Activated naive CD4-positive, alpha-beta T cell treated with anti-CD3 and anti-CD28 coated beads, Interleukin-2, amount 50 U/mL, for 24 hours (primary cell): ENCODE measurements around the gene SYNE3.

Experiments
- H3K27ac Mint-ChIP-seq: one replicate; pipeline ENCODE4 v1.8.0; 2021; ENCODE audit warnings: mild to moderate bottlenecking, mixed read lengths
- H3K27me3 Mint-ChIP-seq: one replicate; pipeline ENCODE4 v1.8.0; 2021; ENCODE audit warnings: mixed read lengths
- H3K36me3 Mint-ChIP-seq: one replicate; pipeline ENCODE4 v1.8.0; 2021; ENCODE audit warnings: mixed read lengths
- H3K4me1 Mint-ChIP-seq: one replicate; pipeline ENCODE4 v1.8.0; 2021; ENCODE audit warnings: mixed read lengths
- H3K4me3 Mint-ChIP-seq: one replicate; pipeline ENCODE4 v1.8.0; 2021; ENCODE audit warnings: mild to moderate bottlenecking, mixed read lengths
- H3K9me3 Mint-ChIP-seq: one replicate; pipeline ENCODE4 v1.8.0; 2021; ENCODE audit warnings: mixed read lengths

Gene SYNE3, protein sequence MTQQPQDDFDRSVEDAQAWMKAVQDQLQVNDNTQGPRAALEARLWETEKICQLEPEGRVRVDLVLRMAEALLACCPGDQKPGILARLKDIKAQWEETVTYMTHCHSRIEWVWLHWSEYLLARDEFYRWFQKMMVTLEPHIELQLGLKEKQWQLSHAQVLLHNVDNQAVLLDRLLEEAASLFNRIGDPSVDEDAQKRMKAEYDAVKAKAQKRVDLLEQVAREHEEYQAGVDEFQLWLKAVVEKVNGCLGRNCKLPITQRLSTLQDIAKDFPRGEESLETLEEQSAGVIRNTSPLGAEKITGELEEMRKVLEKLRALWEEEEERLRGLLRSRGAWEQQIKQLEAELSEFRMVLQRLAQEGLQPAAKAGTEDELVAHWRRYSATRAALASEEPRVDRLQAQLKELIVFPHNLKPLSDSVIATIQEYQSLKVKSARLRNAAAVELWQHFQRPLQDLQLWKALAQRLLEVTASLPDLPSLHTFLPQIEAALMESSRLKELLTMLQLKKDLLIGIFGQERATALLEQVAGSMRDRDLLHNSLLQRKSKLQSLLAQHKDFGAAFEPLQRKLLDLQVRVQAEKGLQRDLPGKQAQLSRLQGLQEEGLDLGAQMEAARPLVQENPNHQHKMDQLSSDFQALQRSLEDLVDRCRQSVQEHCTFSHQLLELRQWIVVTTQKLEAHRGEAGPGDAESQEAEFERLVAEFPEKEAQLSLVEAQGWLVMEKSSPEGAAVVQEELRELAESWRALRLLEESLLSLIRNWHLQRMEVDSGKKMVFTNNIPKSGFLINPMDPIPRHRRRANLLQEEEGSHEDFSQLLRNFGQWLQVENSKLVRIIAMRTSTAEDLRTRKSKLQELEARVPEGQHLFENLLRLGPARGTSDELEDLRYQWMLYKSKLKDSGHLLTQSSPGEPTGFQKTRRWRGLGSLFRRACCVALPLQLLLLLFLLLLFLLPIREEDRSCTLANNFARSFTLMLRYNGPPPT

DNA sequence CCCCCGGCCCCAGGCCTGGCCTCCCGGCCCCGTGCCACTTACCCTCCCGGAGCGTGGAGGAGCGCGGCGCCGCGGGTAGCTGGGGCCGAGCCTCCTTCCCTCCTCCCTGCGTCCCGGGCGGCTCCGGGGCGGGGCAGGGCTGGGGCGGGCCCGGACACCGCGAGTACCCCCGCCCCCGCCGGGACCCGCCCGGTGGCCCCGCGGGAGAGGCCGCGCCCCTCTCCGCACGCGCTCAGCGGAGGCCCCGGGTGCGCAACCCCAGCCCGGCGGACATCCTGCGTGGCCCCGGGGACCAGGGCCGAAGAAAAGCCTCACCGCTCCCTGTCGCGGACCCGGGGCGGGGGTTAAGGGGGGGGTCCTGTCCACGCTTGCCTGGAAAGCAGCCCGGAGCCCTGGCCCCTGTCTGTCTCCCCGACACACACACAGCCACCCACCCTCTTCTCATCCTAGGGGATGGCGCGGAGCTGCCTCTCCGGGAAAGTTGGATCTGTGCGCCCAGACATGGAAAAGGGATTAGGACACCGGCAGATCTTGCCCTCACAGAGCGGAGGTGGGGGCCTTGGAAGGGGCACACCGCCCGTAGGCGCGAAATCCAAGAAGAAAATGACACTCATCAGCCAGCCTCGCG, at the start of gene SYNE3:
TSS of gene SYNE3 (minus strand) at position 97 of the 628 bp plus-strand sequence. CDS start 40,829 bp downstream, outside the sequence.
- Mint-ChIP-seq H3K9me3 (no peaks in the 10 kb centered on the region), H3K4me1 (peaks cover 68% of the 10 kb centered on the region), H3K27me3 (no peaks in the 10 kb centered on the region), H3K27ac (peak within 1 kb of the TSS; percentile 84), H3K36me3 (no peaks in the 10 kb centered on the region), H3K4me3 (peak within 1 kb of the TSS; percentile 86)

DNA sequence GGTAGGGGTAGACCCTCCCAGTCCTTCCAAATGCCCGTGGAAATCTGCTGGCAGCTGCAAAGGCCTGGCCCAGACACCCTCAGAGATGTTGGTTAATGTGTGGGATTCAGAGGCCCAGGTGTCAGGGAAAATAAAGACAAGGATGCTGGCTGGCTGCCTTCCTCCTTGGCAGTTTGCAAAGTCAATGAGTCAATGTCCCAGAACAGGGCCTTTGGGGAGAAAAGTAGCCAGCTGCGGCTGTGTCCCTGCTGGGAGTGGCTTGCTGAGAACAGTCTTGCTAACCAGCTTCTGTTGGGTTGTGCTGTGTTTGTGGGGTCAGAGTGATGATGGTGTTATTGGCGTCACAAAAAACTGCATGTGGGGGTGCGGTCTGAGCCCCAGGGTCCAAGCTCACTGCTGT, 47.6 kb upstream of the SYNE3 start:
- peaks cover 5% of the 10 kb centered on the region for H3K4me1 Mint-ChIP-seq
- no peaks in the 10 kb centered on the region for H3K9me3 Mint-ChIP-seq
- H3K27me3 Mint-ChIP-seq: peaks cover 6% of the 10 kb centered on the region
- H3K27ac Mint-ChIP-seq: no peak overlapping the region
- no peak overlapping the region for H3K4me3 Mint-ChIP-seq
- no peaks in the 10 kb centered on the region for H3K36me3 Mint-ChIP-seq

DNA sequence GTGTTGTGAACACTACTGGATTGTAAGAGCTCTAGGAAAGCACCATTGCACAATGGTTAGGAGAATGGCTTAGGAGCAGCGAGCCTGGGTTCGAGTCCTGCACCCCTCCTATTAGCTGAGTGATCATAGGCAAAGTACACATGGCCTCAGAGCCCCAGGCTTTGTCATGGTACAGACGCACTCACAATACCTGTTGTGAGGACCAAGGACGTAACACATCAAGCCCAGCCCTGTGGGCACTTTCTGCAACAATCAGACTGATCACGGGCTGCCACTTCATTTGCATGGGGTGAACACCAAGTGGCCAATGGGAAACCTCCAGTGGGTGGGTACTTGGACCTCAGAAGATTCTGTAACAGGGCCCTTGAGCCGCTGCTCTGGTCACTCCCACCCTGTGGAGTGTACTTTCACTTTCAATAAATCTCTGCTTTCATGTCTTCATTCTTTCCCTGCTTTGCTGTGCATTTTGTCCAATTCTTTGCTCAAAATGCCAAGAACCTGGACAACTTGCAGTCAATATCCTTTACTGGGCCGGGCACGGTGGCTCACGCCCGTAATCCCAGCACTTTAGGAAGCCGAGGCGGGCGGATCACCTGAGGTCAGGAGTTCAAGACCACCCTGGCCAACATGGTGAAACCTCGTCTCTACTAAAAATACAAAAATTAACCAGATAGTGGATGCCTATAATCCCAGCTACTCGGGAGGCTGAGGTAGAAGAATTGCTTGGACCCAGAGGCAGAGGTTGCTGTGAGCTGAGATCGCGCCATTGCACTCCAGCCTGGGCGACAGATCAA, 46.6 kb upstream of the SYNE3 start:
- H3K9me3 Mint-ChIP-seq: no peaks in the 10 kb centered on the region
- peaks cover 6% of the 10 kb centered on the region for H3K27me3 Mint-ChIP-seq
- peaks cover 5% of the 10 kb centered on the region for H3K4me1 Mint-ChIP-seq
- H3K36me3 Mint-ChIP-seq: no peaks in the 10 kb centered on the region
- no peak overlapping the region for H3K4me3 Mint-ChIP-seq
- H3K27ac Mint-ChIP-seq: no peak overlapping the region

DNA sequence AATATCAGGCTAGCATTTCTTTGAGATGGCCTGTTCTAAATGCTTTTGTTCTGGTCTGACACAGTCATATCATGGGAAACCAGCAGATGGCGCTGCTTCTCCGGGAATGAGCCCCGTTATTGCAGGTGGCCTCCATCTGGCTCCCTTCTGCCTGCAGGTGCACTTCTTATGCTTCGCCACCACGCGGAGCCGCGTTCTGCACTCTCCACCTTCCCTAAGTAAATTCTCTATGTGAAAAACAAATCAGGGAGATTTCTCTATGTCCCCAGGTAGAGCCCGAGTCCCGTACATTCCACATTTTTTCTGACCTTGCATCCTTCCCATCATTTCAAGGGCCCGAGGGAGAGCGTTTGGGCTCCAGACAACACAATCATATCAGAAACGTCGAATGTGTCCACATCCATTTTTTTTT, 44.6 kb upstream of the SYNE3 start:
- no peaks in the 10 kb centered on the region for H3K36me3 Mint-ChIP-seq
- H3K4me3 Mint-ChIP-seq: no peak overlapping the region
- no peaks in the 10 kb centered on the region for H3K9me3 Mint-ChIP-seq
- no peak overlapping the region for H3K27ac Mint-ChIP-seq
- H3K4me1 Mint-ChIP-seq: peaks cover 5% of the 10 kb centered on the region
- peaks cover 6% of the 10 kb centered on the region for H3K27me3 Mint-ChIP-seq

DNA sequence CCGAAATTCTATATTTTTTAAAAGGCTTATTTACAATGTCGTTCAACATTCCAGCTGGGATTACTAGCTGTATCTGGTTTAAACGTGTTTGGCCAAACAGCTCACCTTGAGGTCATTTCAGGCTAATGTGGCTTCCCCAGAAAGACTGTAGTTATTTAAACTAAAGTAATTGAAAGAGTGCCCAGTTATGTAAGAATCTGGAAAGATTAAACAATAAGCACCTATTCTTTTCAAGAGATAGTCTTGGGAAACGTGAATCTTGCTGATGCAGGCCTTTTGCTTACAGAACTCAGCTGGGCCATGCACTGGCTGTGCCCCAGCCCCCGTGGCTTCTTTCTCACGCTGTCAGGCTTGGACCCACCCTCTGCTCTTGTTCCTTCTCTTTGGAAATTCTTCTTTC, 42.8 kb upstream of the SYNE3 start:
- H3K27ac Mint-ChIP-seq: no peak overlapping the region
- H3K4me3 Mint-ChIP-seq: no peak overlapping the region
- no peaks in the 10 kb centered on the region for H3K9me3 Mint-ChIP-seq
- H3K36me3 Mint-ChIP-seq: no peaks in the 10 kb centered on the region
- peaks cover 6% of the 10 kb centered on the region for H3K27me3 Mint-ChIP-seq
- H3K4me1 Mint-ChIP-seq: peaks cover 5% of the 10 kb centered on the region

DNA sequence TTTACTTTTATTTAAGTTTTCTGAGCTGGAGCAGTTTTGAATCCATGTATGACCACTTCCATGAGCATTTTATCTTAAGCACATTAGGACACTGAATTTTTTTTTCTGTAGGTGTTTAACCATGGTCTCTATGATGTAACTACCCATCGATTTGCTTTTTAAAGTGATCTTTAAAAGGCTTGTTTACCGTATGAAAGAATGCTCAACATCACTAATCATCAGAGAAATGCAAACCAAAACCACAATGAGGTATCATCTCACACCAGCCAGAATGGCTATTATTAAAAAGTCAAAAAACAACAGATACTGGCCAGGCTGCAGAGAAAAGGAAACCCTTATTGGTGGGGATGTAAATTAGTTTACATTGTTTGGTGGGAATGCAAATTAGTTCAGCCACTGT, 41.4 kb upstream of the SYNE3 start:
- Mint-ChIP-seq H3K36me3 (no peaks in the 10 kb centered on the region), H3K4me1 (peaks cover 5% of the 10 kb centered on the region), H3K27me3 (peaks cover 6% of the 10 kb centered on the region), H3K9me3 (no peaks in the 10 kb centered on the region), H3K27ac (no peak overlapping the region), H3K4me3 (no peak overlapping the region)

DNA sequence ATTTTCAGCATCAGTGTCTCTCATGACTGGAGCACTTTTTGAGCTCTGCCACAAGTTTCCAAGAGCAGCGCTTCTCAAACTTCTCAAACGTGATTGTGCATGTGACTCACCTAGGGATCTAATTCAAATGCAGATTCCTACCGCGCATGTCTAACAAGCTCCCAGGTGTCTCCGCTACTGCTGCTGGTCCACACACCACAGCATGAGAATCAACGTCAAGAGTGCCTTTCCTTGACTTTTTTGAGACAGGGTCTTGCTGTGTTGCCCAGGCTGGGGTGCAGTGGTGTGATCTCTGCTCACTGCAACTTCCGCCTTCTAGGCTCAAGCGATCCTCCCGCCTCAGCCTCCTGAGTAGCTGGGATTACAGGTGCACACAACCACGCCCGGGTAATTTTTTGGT, 40.8 kb upstream of the SYNE3 start:
- Mint-ChIP-seq H3K36me3 (no peaks in the 10 kb centered on the region), H3K9me3 (no peaks in the 10 kb centered on the region), H3K4me3 (no peak overlapping the region), H3K4me1 (peaks cover 5% of the 10 kb centered on the region), H3K27ac (no peak overlapping the region), H3K27me3 (peaks cover 4% of the 10 kb centered on the region)

DNA sequence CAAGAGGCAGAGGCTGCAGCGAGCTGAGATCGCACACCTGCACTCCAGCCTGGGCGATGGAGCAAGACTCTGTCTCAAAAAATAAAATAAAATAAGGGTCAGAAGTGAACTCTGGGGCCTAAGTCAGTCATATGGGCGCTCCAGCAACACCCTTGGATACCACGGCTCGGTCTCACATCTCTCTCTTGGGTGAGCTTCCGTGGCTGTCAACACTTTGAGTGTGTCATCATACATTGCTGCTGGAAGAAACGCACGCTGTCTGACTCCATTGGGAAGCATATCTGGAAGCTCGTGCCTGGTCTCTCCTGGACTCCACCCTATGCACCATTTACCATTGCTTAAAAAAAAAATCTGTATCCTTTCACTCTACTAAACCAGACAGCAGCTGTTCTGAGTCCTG, 38.6 kb upstream of the SYNE3 start:
- Mint-ChIP-seq H3K27me3 (no peaks in the 10 kb centered on the region), H3K4me1 (no peaks in the 10 kb centered on the region), H3K36me3 (peaks cover 2% of the 10 kb centered on the region), H3K27ac (no peak overlapping the region), H3K4me3 (no peak overlapping the region), H3K9me3 (no peaks in the 10 kb centered on the region)

DNA sequence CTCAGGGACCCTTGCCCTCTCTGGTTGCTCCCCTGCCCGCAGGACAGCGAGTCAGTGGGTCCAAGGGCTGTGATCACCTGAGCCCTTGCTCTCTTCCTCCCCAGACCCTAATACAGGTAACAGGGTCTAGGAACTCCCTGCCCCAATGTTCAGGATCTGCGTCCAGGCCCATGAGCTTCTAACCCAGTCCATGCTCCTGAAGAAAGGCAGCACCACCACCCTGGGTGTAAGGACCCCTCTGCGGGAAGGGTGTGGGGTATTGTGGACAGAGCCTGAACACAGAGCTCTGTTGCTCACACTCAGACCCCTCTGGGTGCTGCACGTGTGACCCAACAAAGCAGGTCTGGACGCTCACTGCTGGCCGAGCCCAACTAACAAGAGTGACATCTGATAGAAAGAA, 36.7 kb upstream of the SYNE3 start:
- Mint-ChIP-seq H3K27ac (no peak overlapping the region), H3K4me1 (no peaks in the 10 kb centered on the region), H3K4me3 (no peak overlapping the region), H3K27me3 (no peaks in the 10 kb centered on the region), H3K36me3 (peaks cover 7% of the 10 kb centered on the region), H3K9me3 (no peaks in the 10 kb centered on the region)

DNA sequence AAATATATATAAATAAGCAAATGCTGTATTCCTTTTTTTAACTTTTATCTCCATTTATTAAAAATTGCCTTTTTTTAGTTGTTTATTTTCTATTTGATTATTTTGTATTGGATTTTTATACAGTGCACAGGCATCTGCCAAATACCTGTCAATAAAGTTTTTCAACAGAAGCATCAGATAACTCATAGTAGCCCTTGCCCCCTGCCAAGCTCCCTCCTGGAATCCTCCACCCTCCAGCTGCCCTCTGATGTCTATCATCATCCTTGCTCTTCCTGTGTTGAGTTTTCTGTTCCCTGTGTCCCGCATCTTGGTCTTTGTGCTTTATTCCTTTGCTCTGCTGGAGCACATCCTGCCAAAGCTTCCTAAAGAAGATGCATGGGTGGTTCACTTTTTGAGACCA, 35.0 kb upstream of the SYNE3 start:
- no peaks in the 10 kb centered on the region for H3K27me3 Mint-ChIP-seq
- no peaks in the 10 kb centered on the region for H3K4me1 Mint-ChIP-seq
- no peaks in the 10 kb centered on the region for H3K9me3 Mint-ChIP-seq
- no peak overlapping the region for H3K4me3 Mint-ChIP-seq
- no peak overlapping the region for H3K27ac Mint-ChIP-seq
- H3K36me3 Mint-ChIP-seq: peaks cover 7% of the 10 kb centered on the region

DNA sequence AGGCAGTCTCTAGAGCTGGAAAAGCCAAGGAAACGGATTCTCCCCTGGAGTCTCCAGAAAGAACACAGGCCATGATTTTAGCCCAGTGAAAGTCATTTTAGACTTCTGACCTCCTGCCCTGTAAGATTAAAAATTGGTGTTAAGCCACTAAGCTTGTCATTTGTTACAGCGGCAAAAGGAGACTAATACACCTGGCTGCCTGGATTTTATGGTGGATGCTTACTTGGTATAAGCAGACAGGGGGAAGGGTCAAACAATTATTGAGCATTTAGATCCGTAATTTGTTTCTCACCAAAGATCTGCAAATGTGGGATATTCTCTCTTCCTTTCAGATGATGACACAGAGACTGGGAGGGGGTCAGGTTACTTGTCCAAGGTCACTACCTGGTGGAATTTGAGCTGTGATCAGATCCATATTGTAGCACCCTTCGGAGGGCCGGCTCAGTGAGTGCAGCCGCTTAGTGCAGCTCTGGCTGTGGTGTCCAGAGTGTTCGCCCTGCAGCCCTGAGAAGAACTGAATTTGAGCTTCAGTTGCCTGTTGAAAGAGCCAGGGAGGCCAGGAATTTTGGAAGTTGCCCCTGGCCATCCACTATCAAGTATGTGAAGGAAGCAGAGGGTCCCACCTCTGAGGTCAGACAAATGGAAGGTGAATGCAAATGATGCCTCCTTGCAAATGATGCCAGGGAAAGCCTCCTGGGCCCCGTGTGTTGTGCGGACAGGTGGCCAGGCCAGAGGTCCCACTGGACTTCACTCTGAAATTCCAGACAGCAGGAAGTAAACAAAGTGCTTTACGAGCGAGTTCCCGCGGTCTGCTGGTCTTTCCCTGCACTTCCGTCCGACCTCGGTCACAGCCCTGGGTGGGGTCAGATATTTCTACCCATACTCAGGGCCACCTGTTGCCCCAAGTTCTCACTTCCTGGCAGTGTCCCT, 33.5 kb upstream of the SYNE3 start:
- Mint-ChIP-seq H3K27me3 (no peaks in the 10 kb centered on the region), H3K9me3 (no peaks in the 10 kb centered on the region), H3K36me3 (peaks cover 7% of the 10 kb centered on the region), H3K4me1 (peaks cover 9% of the 10 kb centered on the region), H3K4me3 (no peak overlapping the region), H3K27ac (no peak overlapping the region)

DNA sequence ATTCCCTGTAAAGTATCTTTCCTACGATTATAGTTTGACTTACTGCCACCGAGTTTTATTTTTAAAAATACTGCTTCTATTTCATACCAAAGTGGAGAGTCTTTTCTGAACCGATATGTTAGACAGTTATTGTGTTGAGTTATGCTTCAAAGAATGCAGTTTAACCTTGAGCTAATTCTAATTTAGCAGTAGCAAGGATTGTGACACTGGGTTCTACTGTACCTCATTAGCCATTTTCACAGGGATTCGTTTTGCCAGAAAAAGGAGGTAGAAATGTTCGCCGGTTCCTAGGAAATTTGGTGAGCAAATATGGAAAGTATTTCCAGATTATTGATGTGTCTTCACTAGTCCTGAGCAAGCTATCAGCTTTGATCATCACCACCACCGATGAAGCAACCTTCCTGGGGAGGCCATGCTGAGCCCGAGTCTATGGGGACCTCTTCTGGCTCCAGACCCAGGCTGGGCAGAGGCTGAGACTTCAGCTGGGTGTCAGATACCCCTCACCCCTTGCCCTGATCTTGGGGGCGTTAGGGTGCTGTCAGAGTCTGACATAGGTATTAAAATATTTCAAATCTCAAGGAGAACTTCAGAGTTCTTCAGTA, 32.0 kb upstream of the SYNE3 start:
- H3K4me1 Mint-ChIP-seq: peaks cover 9% of the 10 kb centered on the region
- no peak overlapping the region for H3K4me3 Mint-ChIP-seq
- H3K27me3 Mint-ChIP-seq: no peaks in the 10 kb centered on the region
- no peaks in the 10 kb centered on the region for H3K9me3 Mint-ChIP-seq
- H3K27ac Mint-ChIP-seq: no peak overlapping the region
- peaks cover 7% of the 10 kb centered on the region for H3K36me3 Mint-ChIP-seq

DNA sequence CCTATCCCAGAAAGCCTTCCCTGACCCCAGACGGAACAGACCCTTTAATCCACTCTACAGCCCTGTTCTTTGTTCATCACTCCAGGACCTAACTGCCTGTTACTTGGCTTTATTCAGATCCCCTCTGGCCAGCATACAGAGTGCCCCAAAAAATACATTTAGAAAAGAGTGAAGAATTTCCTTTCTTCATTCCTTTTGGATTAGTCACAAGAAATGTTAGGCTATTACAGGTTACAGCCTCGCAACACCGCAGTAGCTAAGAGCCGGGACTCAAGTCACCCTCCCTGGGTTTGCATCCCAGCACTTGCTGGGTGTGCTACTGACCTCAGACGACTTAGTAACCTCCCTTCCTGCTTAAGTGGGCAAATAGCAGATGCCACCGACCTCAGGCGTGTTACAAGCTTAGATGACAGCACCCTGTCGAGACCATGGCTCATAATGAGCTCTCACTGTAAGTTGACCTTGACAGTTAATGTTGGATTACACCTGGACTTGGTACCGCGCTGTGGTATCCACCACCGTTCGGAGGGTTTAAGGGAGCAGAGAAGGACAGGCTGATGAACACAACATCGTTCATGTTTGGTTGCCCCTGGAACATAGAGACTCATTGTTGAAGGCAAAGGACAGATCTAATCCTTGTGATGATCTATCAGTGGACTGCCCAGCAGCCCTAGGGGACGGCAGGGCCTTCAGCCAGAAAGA, 31.3 kb upstream of the SYNE3 start:
- H3K4me3 Mint-ChIP-seq: no peak overlapping the region
- no peaks in the 10 kb centered on the region for H3K9me3 Mint-ChIP-seq
- H3K36me3 Mint-ChIP-seq: peaks cover 7% of the 10 kb centered on the region
- H3K27ac Mint-ChIP-seq: no peak overlapping the region
- H3K27me3 Mint-ChIP-seq: no peaks in the 10 kb centered on the region
- peaks cover 9% of the 10 kb centered on the region for H3K4me1 Mint-ChIP-seq
